ENCODE measurements around the gene ELK4.
"Not testable (repeated sequence)": the region's sequence is repeated elsewhere in the genome, so short reads cannot be mapped to it uniquely, and the experiment has no call there.

Gene ELK4

DNA sequence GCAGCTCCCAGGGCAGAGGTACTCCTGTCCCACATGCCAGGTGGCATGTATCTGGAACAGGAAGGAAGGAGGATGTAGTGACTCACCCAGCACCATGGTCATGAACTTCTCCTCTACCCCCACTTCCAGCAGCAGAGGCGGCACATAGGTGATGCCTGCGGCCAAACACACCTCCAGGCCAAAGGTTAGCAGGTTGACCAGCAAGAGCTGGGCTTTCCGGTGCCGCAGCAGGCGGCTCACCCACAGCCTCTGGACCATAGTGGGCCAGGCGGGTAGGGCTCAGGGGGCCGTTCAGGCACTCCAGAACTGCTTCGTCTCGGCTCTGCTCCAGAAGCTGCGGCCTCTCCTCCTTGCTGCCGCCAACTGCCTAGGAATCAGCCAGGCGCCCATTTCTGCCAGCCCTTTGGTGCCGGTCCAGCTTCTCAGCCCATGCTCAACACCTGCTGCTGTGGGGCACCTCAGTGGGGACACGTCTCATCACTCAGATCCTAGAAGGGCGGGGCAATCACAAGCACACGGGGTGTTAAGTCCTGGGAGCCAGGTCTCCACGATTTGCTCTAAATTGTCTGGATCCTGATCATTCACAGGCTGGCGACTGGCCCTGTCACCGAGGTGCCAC, 32.7 kb upstream of the ELK4 start:
- no peak for DNase-seq (ENCODE audit: low spot score)

DNA sequence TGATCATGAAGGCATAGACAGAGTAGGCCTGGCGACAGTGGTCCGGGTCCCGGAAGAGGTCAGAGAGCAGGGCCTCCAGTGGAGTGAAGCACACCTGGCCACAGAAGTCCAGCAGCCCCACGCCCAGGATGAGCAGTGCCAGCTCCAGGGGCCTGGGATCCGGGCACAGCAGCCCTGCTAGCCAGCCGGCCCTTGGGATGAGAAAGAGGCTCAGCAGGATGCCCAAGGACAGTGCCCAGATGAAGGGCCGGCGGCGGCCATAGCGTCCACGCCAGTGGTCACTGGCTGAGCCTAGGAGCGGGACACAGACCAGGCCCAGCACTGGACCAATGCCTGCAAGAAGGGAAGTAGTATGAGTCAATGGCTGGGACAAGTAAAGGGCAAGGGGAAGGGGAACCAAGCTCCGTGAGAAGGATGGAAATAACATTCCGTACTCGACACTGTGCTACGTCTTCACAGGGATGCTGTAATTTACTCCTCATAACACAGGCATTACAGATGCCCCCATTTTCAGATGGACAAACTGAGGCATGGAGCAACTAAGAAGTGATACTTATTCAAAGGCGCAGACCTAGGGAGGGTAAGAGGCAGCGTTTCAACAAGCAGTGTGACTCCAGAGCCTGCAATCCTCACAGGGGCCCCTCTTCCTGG, 31.6 kb upstream of the ELK4 start:
- no peak for DNase-seq (ENCODE audit: low spot score)

DNA sequence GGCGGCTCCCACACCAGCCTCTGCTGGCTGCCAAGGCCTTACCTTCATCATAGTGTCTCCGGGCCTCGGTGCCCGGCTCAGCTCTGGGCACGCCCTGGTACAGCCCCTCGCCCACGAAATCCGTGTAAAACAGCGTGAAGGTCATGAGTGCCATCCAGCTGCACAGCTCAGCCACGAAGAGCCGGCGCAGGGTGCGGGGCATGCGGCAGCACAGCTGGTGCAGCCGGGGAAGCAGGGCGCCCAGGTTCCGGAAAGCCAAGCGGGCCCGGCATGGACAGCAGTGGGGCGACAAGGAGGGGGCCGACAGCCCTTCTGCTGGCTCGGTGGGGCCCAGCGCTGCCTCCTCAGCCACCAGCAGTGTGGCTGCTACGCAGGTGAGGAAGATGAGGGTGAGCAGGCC, 31.0 kb upstream of the ELK4 start:
- no peak for DNase-seq (ENCODE audit: low spot score)

DNA sequence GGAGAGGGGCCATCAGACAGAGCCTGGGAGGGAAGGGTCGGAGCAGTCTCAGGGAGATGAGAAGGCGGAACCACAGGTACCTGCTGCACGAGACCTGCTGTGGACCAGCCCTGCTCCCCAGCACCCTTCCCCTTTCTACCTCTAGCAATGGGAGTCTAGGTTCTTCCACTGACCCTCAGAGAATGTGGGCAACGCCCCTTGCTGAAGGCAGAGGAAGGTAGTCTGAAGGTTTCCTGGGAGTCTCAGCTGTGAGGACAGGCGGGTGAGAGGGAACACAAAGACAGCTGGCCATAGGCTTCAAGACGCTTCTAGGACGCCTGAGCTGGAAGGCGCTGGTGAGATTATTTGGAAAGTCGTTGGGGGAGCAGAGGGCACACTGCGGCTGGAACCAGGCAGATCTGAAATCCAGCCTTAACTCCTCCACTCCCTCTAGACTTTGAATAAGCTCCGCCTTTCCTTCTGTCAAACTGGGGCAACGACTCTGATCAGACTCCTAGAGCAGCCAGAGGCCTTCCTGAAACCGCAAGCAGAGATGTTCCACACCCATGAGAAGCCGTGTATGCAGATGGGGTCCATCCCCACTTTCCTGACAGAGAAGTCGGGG, 30.4 kb upstream of the ELK4 start:
- DNase-seq (ENCODE audit: low spot score) = no peak

DNA sequence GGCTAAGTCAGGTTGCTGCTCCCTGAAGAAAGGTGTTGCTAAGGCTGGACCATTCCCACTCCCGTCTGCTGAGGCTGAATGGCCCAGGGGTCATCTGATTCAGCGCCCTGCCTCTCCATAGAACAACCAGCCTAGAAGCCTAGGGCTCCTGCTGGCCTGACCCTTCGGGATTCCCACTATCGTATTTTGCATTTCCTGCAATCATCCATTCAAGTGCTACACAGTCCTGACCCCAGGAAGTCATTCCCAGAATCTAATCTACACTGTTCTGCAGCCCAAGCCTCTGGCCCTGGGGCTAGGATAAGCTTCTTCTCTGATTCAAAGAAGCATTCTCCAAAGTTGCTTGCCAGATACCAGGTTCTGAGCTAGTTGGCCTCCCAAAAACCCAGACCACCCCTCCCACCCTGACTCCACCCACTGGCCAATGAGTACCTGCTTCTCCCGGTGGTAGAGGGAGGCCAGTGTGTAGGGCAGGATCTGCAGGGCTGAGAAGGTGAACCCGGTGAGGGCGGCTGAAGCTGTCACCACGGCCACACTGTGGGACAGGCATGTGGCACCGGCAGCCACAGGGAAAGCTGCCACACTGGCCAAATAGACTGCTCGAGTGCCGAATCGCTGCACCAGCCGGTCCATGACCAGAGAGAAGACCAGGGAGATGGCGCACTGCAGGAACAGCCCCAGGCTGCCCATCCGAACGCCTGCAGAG, 29.8 kb upstream of the ELK4 start:
- no peak for DNase-seq (ENCODE audit: low spot score)

DNA sequence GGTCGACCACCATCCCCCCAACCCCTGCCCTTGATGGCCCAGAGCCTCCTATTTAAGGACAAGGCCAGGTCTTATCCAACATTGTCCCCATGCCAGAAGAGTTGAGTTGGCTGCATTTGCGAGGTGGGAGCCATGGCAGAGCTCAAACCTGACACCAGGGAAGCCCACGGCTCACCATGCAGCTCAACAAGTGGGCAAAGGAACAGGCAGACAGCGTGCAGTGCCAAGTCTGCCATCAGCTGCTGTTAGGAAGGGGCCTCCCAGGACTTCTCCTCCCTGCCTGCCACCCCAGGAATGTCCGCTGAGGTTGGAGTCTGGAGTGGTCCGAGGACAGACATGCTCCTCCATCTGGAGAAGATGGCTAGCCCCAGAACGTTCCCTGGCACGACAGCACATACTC, 28.6 kb upstream of the ELK4 start:
- no peak for DNase-seq (ENCODE audit: low spot score)

DNA sequence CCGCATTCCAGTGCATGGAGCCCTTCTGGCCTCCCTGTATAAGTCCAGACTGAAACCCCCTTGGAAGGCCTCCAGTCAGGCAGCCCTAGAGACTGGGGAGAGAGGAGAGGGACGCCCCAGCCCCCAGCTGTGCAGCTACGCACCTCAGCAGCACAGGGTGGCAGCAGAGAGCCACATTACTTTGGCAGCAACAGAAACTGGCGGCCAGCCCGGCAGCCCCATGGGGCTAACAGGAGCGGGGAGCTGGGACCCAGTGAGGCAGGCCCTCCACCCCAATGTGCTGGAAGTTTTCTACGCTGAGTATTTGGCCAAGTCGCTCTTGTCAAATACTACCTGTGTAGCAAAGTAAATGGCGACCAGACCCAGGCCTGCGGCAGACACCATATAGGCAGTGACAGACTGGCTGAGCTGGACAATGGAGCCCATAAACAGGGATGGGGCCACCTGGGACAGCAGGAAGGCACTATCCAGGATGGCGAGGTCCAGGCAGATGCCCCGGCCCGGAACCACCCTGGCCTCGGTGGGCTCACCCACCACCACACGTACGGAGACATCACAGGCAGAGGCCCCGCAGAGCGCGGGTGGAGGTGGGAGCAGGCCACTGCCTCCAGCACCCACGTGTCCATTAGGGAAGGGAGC, 27.3 kb upstream of the ELK4 start:
- peak; percentile 89 for DNase-seq (ENCODE audit: low spot score)

DNA sequence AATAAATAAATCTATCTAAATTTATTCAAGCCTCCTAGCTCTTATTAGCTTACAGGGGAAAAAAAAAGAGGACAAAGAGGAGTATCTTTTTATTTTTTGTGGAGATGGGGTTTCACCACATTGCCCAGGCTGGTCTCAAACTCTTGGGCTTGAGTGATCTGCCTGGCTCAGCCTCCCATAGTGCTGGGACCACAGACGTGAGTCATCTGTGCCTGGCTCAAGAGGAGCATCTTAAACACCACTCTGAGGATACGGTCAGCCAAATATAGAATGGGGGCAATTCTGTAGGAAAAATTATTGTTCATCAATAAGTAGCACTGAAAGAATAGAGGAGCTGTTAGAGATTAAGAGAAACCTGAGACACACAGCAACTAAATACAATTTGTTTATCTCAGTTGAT, 24.4 kb upstream of the ELK4 start:
- DNase-seq (ENCODE audit: low spot score) = no peak

DNA sequence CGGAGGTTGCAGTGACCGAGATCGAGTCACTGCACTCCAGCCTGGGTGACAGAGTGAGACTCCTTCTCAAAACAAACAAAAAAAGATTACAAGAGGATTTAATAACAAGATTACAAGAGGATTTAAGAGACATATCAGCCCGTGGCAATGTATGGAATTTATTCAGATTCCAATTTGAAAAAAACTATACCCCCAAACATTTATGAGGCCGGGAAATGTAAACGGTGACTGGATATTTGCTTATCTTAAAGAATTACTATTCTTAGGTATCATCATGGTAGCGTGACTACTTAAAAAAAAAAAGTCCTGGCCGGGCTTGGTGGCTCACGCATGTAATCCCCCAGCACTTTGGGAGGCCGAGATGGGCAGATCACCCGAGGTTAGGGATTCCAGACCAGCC, 21.2 kb upstream of the ELK4 start:
- DNase-seq (ENCODE audit: low spot score) = no peak

DNA sequence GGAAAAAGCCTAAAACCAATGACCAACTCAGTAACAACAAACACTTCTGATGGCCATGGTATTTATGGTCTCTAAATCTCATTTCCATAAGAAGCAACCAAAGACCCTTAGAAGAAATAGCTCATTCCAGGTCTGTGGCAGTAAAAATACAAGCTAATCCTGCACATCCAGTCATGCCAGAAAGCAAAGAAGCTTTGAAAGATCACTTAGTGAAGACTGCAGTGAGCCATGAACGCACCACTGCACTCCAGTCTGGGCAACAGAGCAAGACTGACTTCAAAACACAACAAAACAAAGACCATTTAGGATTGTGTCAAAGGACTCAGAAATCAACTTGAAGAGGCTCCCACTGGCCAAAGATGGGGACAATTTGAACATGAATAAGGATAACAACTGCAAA, 18.4 kb upstream of the ELK4 start:
- no peak for DNase-seq (ENCODE audit: low spot score)

DNA sequence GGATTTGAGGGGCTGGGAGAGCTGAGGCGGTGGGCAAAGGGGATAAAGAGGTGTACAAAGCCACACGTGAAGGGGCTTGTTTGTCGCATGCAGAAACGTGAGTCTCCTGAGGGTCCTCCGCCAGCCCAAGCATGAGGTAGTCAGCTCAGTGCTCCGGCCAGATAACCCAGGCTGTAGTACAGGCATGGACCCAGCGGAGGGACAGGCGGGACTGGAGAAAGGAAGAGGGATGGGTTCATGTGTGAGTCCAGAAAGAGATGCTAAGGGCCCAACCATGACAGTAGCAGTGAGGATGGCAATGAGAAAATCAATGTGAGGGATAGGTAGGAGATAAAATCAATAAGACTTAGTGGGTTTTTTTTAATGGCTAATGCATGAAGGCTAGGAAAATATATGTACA, 13.7 kb upstream of the ELK4 start:
- DNase-seq (ENCODE audit: low spot score) = no peak

DNA sequence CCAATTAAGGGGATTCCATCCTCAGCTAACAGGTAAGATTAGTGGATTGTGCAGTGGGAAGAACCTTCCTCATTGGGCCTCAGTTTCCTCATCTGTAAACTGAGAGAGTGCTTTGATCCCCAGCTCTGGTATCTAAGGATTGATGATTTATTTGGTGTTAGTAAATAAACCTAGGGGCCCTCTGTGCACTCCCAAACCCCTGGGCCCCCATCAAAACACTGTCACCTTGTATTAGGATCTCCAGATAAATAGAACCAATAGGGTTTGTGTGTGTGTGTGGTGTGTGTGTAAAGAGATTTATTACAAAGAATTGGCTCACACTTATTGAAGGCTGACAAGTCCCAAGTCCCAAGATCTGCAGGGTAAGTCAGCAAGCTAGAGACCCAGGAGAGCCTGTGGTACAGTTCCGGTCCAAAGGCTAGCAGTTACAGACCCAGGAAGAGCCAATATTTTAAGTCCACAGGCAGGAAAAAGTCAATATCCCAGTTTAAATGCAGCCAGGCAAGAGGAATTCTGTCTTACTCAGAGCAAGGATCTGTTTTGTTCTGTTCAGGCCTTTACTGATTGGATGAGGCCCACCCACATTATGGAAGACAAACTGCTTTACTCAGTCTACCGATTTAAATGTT, 11.0 kb upstream of the ELK4 start:
- DNase-seq (ENCODE audit: low spot score) = no peak

DNA sequence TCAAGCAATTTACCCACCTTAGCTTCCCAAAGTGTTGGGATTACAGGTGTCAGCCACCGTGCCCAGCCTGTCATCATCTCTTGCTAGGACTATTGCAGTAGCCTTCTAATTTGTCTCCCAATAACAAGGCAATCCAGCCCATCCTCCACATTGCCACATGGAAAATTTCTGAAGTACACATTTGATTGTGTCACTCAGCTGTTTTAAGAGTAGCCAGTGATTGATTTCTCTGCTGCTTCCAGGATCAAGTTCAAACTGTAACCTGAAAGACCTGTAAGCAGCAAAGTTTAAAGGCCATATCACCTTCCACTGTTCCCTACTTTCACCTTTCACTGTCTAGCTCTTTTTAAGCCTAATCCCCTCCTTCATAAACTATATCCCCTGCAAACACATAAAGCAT, 7.8 kb upstream of the ELK4 start:
- DNase-seq (ENCODE audit: low spot score) = no peak

DNA sequence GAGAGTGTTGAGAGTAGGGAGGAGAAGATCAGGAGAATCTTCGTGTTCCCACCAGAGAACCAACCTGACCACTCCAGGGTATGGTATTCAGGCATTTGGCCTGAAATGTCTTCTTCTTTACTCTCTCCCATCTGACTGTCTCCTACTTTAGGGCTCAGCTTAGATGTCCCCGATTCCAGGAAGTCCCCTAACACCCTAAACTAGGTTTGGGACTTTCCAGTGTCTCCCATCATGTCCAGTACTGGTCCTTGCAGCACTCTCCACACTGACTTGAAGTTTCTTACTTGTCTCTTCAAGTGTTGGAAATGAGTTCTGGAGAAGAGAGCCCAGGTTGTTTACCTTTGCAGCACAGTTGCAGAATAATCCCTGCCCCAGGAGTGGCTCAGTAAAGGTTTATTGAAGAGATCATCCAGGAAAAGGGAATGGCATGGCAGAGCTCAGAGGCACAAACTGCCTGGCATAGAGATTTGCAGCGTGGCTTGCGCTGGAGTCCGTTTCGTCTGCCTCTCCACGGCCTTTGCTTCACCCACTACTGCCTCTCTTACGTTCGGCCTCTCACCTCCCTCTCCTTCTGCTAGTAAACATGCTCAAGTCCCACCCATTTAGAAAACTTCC, 6.2 kb upstream of the ELK4 start:
- no peak for DNase-seq (ENCODE audit: low spot score)

DNA sequence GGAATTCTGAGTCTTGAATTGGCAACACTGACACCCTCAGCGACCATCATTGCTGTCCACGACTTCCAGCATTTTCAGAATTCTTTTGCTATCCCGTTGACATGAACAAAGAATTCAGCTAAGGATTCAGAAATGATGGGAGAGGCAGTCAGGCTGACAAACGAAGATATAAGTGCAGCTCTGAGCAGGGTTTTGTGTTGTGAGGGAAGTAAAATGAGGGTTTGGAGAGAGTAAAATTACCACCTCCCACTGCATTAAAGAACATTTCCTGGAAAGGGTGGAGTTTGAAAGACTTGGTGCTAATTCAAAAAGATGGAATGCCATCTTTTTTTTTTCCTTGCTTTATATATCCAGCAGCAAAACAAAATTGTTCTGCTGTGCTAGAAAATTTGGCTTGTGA, 4.9 kb upstream of the ELK4 start:
- DNase-seq (ENCODE audit: low spot score) = no peak

DNA sequence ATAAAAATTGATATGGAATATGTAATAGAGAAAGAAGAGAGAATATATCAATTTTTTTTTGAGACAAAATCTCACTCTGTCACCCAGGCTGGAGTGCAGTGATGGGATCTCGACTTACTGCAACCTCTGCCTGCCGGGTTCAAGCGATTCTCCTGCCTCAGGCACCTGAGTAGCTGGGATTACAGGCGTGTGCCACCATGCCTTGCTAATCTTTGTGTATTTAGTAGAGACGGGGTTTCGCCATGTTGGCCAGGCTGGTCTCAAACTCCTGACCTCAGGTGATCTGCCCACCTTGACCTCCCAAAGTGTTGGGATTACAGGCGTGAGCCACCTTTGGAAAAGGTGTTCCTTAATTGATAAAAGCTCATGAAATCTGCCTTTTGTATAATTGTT, 4.3 kb upstream of the ELK4 start:
- DNase-seq (ENCODE audit: low spot score) = not testable (repeated sequence)

DNA sequence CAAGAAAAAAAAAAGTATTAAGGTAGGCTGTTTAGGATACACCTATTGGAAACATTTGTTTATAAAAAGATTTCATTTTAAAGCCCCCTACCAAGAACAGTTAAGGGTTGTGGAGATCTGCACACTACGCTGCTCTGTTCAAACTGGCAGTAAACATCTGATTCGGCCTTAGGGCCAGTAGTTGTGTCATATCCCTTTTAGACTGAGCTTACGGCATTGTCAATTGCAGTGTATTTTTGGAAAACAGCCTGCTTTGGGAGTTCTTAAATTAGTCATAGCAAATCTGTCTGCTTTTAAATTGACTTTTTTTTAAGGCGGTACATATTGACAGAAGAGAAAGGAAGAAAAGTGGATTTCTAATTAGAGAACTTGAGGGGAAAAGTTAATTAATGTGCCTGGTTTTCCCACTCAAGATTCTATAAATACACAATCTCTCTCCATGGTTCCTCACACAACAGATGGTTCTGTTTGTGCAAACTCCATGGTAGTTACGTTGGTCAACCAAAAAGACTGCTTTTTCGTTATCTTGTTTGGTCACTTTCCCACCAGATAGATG, 1.7 kb upstream of the ELK4 start:
- DNase-seq (ENCODE audit: low spot score) = no peak

DNA sequence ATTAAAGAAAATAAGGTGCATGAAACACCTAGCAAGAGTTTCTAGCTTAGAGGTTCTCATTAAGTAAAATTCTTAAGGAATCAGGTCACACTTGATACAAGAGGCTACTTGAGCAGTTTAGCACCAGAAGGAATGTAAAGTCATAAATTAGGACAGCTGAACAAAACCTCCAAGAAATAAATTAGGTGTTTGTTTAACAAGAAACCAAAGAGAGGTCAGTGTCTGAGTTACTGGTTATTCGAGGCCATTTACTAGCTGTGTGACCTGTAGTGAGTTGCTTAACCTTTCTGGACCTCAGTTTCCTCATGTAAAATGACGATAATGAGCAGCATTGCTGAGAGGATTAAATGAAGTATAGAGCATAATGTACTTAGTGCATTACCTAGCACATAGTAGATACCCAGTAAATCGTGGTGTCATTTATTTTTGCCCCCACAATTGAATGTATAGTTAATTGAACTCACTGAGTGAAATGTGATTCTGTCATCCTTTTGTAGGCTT, 908 bp upstream of the ELK4 start:
- no peak for DNase-seq (ENCODE audit: low spot score)

DNA sequence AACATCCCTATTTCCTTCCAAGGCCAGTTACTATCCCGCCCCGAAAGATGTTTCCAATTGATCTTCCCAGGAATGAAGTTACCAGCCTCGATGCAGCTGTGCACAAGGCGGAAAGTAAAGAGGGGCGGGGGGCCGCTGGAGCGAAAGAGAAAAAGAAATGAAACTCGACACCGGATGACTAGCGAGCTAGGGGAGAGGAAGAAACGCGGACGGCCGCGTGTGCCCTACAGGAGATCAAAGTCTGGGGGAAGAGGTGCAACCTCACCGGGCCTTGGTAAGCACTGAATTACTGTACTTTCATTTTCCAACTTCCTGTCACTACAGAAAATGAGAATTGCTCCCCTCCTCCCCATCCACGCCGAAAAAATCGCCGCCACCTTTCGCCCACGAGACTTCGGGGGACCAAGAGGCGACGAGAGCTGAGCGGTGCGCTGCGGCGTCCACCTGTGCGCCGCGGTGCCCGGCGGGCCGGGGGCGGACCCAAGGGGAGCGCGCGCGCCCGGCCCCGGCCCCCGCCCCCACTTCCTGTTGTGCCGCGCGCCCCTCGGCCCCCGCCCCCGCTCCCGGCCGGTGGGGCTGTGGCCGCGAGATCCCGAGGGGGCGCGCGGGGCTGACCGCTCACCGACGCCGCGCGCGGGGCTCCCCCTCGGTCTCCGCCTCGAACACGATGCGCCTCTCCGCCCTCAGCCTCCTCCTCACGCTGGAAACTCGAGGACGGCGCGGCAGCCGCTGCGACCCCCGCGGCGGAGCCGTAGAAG, 622 bp downstream of the ELK4 start:
- peak; percentile 82 for DNase-seq (ENCODE audit: low spot score)

DNA sequence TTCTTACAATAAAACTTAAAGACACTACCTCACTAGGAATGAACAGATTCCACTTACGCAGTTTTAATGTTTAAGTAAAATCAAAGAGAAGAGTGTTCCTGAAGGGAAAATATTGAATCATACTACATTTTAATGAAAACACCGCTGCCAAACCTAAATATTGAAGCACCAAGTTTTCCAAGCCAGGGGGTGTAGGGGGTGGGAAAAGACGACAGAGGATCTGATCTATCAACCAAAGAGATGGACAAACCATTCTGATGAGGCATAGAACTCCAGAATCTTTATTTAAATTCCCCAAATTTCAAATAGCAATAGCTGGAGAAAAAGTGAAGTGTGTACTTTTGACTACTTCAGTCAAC, 1.2 kb downstream of the ELK4 start:
- peak; percentile 4 for DNase-seq (ENCODE audit: low spot score)

DNA sequence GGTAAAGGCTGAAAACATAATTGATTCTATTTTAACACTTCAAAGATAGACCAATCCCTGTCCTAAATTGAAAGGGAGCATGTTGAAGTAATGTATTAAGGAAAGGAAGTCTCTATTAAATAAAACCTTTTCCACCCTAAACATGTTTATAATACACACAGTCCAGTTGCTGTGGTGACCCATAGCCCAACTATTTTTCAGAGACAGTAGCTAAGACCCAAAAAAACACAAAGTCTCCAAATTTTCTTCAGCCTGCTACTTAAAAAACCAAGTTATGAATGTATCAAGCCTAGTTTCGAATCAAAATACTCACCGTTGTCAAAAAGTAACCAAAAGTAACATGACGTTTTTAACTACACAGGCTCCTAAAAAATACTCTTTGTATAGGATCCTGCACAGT, 1.6 kb downstream of the ELK4 start:
- DNase-seq (ENCODE audit: low spot score) = no peak
